ENCODE data around the gene MYEF2.

MYEF2 gene

DNA sequence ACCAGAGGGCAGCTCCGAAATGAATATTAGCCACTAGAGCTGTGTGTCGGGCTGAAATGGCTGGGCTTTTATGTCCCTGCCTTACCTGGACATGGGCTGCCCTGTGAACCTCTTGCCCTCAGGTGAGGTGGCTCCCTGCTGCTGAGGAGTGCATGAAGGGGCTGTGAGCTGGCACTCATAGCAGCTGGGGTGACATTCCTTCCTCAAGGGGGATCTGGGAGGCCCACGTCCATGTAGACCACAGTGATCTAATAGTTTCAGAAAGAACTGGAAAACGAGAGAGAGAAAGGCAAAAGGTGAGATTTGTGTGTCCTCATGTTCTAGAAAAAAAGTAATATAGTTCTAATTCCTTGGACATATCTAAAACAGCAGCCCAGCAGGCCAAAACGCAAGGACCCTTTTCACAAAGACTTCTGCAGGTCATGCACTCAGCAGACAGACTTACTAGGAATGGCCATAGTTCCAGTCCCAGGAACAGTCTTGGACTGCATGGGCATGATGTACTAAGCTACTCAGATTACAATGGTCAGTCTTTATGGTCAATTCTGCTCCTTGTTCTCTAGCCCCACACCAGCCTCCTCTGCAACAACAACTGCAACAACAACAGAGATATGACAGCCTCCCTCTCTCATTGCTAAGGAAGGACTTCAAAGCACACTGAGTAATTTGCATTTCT lies 68.1 kb downstream of the MYEF2 start:
- Histone ChIP-seq H3K4me2 (ENCODE audit: low read depth, low read length, poor library complexity, severe bottlenecking) (no peak overlapping the region), H2AFZ (ENCODE audit: low read depth, low read length, severe bottlenecking) (no peak overlapping the region), H3K36me3 (ENCODE audit: low read length) (no peaks in the 10 kb centered on the region), H4K20me1 (ENCODE audit: low read depth, low read length) (no peaks in the 10 kb centered on the region), H3K9me2 (replicated peaks; ENCODE audit: insufficient read depth, low read length) (no peaks in the 10 kb centered on the region), H3K27me3 (ENCODE audit: low read length) (no peaks in the 10 kb centered on the region), H3K27ac (ENCODE audit: low read depth, low read length) (no peak overlapping the region), H3F3A (ENCODE audit: insufficient read depth) (no peaks in the 10 kb centered on the region), H3K79me2 (ENCODE audit: insufficient read depth, low read length) (no peaks in the 10 kb centered on the region), H3K9ac (ENCODE audit: low read length) (no peak overlapping the region), H3K9me3 (ENCODE audit: insufficient read depth, low read length) (no peaks in the 10 kb centered on the region), H3K4me3 (ENCODE audit: insufficient read depth, low read length, poor library complexity, severe bottlenecking) (no peak overlapping the region)
- no peak for TF ChIP-seq EZH2phosphoT487 (conservative IDR thresholded peaks at IDR 0.05; ENCODE audit: low read length)
- TF ChIP-seq, protein P1, sequence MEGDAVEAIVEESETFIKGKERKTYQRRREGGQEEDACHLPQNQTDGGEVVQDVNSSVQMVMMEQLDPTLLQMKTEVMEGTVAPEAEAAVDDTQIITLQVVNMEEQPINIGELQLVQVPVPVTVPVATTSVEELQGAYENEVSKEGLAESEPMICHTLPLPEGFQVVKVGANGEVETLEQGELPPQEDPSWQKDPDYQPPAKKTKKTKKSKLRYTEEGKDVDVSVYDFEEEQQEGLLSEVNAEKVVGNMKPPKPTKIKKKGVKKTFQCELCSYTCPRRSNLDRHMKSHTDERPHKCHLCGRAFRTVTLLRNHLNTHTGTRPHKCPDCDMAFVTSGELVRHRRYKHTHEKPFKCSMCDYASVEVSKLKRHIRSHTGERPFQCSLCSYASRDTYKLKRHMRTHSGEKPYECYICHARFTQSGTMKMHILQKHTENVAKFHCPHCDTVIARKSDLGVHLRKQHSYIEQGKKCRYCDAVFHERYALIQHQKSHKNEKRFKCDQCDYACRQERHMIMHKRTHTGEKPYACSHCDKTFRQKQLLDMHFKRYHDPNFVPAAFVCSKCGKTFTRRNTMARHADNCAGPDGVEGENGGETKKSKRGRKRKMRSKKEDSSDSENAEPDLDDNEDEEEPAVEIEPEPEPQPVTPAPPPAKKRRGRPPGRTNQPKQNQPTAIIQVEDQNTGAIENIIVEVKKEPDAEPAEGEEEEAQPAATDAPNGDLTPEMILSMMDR (IDR thresholded peaks at IDR 0.05; ENCODE audit: insufficient read depth, low read length, poor library complexity, severe bottlenecking) = no peak

DNA sequence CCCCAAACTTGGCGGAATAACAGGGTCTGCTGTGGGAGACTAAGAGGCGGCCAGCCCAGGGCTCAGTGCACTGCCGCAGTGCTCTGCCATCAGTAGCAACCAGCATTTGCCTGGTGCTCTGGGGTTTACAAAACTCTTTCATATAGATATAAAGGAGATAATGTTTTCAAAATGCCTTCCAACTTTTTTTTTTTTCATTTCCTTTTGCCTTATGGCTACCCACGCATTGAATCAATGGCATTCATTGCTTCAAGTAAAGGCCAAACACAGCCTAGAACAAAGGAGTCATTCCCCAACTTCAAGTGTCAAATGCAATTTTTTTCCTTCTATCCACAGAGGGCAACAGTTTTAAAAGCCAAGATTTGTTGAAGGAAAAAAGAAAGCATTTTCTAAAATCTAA lies 68.9 kb downstream of the MYEF2 start:
- Histone ChIP-seq H3K4me3 (ENCODE audit: insufficient read depth, low read length, poor library complexity, severe bottlenecking) (no peak overlapping the region), H4K20me1 (ENCODE audit: low read depth, low read length) (no peaks in the 10 kb centered on the region), H3F3A (ENCODE audit: insufficient read depth) (no peaks in the 10 kb centered on the region), H3K4me2 (ENCODE audit: low read depth, low read length, poor library complexity, severe bottlenecking) (no peak overlapping the region), H3K27me3 (ENCODE audit: low read length) (no peaks in the 10 kb centered on the region), H3K9ac (ENCODE audit: low read length) (no peak overlapping the region), H3K27ac (ENCODE audit: low read depth, low read length) (no peak overlapping the region), H3K9me2 (replicated peaks; ENCODE audit: insufficient read depth, low read length) (no peaks in the 10 kb centered on the region), H3K9me3 (ENCODE audit: insufficient read depth, low read length) (no peaks in the 10 kb centered on the region), H3K79me2 (ENCODE audit: insufficient read depth, low read length) (no peaks in the 10 kb centered on the region), H2AFZ (ENCODE audit: low read depth, low read length, severe bottlenecking) (no peak overlapping the region), H3K36me3 (ENCODE audit: low read length) (no peaks in the 10 kb centered on the region)
- TF ChIP-seq EZH2phosphoT487 (conservative IDR thresholded peaks at IDR 0.05; ENCODE audit: low read length) = no peak
- TF ChIP-seq, protein P1 (IDR thresholded peaks at IDR 0.05; ENCODE audit: insufficient read depth, low read length, poor library complexity, severe bottlenecking) = no peak

DNA sequence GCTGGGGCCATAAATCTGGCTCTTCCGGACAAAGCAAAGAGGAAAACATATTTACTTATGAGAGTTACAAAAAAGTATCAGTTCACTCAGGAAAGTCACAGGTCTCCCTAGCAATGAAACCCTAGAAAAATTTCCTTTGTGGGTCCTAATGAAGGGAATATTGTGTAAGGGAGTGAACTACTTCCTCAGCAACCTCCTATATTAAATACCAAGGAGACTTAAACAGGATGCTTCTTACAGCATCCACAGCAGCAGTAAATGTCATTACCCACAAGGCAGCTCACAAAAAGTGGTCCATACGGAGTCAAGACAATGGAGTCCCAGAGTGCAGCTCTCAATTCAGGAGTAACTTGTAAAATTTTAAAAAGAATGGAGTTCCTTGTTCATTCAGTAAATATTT lies 72.2 kb downstream of the MYEF2 start:
- H3K9me3 ChIP-seq (ENCODE audit: insufficient read depth, low read length) = no peaks in the 10 kb centered on the region
- H3K9ac ChIP-seq (ENCODE audit: low read length) = no peak overlapping the region
- no peaks in the 10 kb centered on the region for H3K79me2 ChIP-seq (ENCODE audit: insufficient read depth, low read length)
- H3K36me3 ChIP-seq (ENCODE audit: low read length) = no peaks in the 10 kb centered on the region
- H2AFZ ChIP-seq (ENCODE audit: low read depth, low read length, severe bottlenecking) = no peak overlapping the region
- no peaks in the 10 kb centered on the region for H3K9me2 ChIP-seq (replicated peaks; ENCODE audit: insufficient read depth, low read length)
- no peaks in the 10 kb centered on the region for H3K27me3 ChIP-seq (ENCODE audit: low read length)
- H3K4me3 ChIP-seq (ENCODE audit: insufficient read depth, low read length, poor library complexity, severe bottlenecking) = no peak overlapping the region
- H3K27ac ChIP-seq (ENCODE audit: low read depth, low read length) = no peak overlapping the region
- no peak for TF ChIP-seq EZH2phosphoT487 (conservative IDR thresholded peaks at IDR 0.05; ENCODE audit: low read length)
- TF ChIP-seq, protein P1 (IDR thresholded peaks at IDR 0.05; ENCODE audit: insufficient read depth, low read length, poor library complexity, severe bottlenecking) = no peak
- no peaks in the 10 kb centered on the region for H4K20me1 ChIP-seq (ENCODE audit: low read depth, low read length)
- no peaks in the 10 kb centered on the region for H3F3A ChIP-seq (ENCODE audit: insufficient read depth)
- no peak overlapping the region for H3K4me2 ChIP-seq (ENCODE audit: low read depth, low read length, poor library complexity, severe bottlenecking)
